ENCODE data around the gene TLK2.
"Not testable (repeated sequence)": the region's sequence is repeated elsewhere in the genome, so short reads cannot be mapped to it uniquely, and the experiment has no call there.

Gene TLK2

DNA sequence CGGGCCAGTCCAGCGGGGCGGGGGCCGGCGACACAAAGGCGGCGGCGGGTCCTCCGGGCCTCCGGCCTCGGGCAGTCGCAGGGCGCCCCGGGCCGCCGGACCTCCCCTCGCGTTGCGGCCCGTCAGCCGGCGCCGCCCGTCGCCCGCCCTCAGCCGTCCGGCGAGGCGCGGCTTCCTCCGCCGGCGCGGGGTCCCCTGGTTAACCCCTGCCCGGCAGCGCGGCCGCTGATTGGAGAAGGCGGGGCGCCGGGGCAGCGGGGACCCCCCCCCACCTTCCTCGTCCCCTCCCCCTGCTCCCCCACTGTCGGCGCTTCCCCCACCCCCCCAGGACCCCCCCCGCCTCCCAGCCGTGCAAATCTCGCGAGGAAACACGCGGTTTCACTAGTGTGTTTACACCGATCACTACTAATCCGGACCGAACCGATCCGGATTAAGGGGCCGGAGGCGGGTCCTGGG lies at the start of gene TLK2:
Gene TLK2 (plus strand): TSS at position 402 of the 456 bp plus-strand sequence. CDS start 2,301 bp downstream, outside the sequence.
- DNase-seq = peak; percentile 85 to 96 (median 89)

DNA sequence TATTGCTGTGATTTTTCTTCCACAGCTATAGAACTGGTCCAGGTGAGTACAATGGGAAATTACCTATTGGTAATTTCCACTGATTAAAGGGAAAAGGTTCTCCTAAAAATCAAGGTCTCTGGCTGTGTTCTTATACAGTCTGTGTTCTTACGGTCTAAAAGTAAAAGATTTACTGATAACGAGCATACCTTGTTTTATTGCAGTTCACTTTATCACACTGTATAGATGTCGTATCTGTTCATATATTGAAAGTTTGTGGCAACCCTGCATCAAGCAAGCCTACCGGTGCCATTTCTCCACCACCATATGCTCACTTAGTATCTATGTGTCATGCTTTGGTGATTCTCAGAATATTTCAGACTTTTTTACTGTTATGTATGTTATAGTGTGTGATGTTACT lies 43.4 kb upstream of the TLK2 start:
- DNase-seq = not testable (repeated sequence)

DNA sequence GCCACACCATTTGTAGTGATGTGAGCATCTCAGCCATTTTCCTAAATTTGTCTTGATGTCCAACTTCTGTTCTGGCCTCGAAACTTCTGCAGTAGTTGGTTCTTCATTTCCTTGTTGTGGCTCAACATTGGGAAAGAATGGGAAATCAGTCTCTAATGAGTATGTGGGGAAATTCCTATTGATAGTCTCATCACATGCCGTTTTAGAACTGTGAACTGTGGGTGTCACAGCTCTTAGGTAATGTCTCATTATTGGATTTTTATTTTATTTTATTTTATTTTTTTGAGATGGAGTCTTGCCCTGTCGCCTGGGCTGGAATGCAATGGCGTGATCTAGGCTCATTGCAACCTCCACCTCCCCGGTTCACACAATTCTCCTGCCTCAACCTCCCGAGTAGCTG lies 37.4 kb upstream of the TLK2 start:
- DNase-seq = peak; percentile 34 to 64 (median 57)

DNA sequence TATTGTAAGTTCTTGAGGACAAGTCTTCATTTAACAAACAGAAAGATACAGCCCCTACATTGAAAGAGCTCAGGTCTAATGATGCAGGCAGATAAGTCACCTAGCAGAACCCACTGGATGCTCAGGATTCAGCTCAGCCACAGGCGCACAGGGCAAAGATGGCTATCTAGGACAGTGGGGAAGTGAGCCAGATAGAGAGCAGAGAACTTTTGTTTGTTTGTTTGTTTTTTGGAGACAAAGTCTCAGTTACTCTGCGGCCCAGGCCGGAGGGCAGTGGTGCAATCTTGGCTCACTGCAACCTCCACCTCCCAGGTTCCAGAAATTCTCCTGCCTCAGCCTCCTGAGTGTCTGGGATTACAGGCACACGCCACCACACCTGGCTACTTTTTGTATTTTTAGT lies 34.6 kb upstream of the TLK2 start:
- no peak for DNase-seq

DNA sequence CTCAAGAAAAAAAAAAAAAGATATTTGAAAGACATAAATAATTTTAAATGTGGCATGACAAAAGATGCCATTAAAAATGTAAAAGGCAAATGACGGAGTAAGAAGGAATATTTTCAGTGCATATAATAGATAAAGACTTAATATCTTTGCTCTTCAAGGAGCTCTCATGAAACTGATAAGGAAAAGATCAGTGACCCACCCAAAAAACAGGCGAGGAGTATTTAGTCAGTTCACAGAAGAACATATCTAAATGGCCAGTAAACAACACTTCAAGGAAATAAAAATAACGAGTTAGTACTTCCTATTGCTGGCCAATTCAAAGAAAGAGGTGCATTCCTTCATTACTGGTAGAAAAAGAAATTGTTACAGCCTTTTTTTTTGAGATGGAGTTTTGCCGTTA lies 32.8 kb upstream of the TLK2 start:
- DNase-seq = not testable (repeated sequence)

DNA sequence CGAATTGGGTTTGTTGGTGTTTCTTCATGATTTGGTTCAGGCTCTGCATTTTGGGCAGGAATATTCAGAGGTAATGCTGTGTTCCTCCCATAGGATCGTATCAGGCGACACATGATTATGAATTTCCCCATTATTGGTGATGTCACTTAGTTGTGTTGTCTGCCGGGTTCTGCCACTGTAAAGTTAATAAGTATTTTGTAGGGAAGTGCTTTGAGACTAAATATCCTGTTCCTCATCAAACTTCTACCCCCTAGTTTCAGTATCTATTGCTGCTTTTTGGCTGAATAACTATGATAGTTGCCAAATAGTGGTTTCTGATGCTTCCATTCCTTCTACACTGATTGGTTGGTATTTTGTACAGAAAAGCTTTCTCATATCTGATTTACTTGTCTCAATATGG lies 26.4 kb upstream of the TLK2 start:
- DNase-seq = peak; percentile 47 to 71 (median 61)

- not testable (repeated sequence) for DNase-seq
Measured at GRCh38 chr17:62453041-62453440, 25.6 kb upstream of the TLK2 start.

DNA sequence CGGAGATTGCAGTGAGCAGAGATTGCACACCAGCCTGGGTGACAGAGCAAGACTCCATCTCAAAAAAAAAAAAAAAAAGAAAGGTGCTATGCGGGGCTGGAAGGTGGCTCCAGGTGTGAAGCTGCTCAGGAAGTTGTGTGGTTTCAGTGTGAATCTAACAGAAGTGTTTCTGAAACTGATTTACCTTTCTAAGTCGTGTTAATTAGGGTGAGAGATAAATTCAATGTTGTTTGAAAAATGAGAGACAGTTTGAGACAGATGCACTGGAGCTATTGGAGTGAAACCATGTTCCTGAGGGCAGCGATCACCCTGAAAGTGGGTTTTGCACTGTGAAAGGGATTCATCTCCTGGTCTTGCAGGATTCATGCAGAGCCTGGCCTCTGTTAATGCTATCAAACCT lies 25.0 kb upstream of the TLK2 start:
- not testable (repeated sequence) for DNase-seq

DNA sequence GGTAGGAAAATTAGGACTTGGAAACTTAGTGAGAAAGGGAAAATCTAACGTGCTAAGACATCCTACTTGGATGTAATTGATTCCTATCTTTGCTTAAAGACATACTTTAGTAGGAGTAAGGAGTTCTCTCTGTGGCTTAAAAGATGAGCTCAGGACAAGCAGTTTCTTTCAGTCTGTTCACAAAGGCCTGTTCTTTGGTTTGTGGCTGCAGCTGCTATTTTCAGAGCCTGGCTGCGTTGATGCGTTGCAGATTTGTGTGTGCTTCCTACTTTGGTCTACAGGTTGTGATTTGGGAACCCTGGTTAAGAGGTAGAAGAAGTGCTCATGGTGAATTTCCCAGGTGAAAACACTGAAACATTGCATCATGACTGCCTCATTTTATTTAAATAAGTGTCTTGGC lies 24.5 kb upstream of the TLK2 start:
- not testable (repeated sequence) for DNase-seq

GRCh38 chr17:62456016-62456415 lies 22.6 kb upstream of the TLK2 start:
- no peak for DNase-seq

DNA sequence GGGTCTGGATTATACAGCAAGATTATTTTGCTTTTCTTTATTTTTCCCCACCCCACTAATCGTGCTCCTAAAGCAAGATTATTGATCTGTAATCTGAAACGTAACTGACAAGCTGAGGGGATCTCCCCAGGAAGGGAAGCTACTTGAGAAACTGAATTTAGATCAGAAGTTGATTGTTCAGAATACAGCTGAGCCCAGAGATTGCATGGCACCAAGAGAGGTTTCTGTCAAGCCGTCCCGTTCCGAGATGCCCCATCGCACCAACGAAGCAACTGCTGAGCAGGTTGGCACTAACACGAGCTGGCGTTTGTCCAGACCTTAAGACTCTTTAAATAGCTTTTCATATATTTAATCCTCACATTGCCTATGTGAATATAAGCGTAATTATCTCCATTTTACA lies 20.1 kb upstream of the TLK2 start:
- DNase-seq = not testable (repeated sequence)

DNA sequence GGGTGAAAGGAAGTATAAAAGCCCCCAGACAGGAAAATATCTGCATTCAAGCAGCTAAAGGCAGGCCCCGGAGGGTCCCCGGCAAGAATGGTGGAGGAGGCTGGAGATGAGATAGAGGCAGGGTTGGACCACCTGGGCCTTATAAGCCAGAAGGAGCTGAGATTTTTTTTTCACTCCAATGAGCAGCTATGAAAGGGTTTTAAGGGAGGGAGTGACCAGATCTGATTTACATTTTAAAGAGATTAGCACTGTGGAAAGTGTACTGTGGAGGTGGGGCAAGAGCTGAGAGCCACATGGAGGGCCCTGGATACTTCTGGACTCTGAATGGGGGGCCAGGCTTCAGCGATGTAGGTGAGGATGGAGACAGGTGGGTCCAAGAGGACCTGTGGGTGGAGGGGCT lies 14.2 kb upstream of the TLK2 start:
- DNase-seq = not testable (repeated sequence)

- not testable (repeated sequence) for DNase-seq
Measured at GRCh38 chr17:62465271-62465670, 13.4 kb upstream of the TLK2 start.

DNA sequence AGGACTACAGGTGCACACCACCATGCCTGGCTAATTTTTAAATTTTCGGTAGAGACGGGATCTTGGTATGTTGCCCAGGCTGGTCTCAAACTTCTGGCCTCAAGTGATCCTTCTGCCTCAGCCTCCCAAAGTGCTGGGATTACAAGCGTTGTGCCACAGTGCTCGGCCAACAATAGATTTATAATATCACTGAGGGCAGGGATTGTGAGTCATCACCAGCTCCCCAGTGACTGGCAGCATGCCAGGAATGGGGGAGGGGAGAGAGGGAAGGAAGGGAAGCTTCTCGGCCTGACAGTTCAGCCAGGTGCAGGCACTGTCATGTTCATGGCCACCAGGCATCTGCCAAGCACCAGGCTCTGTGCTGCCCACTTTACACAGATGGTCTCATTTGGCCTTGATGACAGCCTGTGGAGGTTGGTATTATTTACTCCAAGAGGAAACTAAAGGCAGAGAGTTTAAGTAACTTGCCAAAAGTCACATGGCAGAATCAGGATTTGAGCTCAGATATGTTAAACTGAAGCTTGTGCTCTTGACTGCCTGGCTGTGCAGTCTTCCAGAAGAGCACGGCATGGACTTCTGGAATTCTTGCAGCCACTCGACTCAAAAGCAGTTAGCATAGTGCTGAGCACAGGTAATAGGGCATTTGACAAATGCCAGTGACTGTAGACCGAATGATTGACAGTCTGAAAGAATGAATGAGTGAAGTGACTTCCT lies 7.8 kb upstream of the TLK2 start:
- DNase-seq = peak; percentile 63 to 78 (median 70)

DNA sequence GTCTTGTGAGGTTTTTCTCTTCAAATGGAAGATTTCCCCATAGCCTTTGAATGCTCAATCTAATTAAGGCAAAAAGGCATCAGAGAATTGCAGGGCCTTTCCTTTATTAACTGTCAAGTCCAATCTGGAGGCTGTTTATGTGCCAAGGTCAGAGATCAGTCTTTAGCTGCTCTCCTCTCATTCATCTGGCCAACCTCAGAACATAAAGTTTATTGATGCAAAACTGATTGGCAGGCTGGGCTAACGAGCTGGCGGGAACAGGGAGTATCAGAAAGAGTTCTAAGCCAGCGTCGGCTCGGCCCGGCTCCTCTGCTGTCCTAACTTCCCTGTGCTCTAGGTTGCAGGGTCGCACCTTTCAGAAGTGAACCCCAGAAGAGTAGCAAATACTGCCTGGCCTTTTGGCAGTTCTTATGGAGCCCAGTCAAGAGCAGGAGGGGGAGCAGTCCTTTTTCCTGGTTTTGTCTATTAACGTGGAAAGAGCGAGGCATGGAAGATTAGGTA lies 7.2 kb upstream of the TLK2 start:
- DNase-seq = not testable (repeated sequence)

DNA sequence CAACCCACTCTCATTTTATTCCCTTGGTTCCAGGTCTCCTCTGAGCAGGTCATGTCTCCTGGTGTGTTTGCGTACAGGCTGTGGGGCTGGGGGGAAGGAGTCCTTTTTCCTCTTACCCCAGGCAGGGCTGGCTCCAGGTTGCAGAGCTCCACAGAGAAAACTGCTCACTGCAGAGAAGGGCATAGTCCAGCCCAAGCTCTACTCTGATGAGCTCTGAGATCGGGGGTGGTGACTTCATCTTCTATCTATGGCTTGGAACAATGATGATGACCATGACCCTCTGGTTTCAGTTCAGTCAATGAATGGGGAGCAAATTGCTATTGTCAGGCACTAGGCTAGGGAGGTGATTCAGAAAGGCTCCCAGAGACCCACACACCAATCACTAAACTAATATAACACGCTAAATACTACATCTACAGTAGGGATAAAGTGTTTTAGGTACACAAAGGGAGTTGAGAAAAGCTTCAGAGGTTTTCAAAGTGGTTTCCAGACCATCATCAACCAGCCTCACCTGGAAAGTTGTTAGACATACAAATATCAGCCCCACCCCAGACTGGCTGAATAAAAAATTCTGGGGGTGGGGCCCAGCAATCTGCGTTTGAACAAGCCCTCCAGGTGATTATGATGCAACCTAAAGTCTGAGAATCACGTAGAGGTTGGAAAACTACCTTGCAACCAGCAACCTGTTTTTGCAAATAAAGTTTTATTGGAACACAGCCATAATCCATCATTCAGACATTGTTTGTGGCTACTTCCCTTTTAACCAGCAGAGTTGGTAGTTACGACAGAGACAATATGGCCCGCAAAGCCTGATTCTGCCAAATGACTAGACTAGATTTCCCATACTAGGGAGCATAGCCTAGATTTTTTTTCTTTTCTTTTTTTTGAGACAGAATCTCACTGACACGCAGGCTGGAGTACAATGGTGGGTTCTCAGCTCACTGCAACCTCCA lies 5.3 kb upstream of the TLK2 start:
- DNase-seq = peak; percentile 21 to 30 (median 27)

DNA sequence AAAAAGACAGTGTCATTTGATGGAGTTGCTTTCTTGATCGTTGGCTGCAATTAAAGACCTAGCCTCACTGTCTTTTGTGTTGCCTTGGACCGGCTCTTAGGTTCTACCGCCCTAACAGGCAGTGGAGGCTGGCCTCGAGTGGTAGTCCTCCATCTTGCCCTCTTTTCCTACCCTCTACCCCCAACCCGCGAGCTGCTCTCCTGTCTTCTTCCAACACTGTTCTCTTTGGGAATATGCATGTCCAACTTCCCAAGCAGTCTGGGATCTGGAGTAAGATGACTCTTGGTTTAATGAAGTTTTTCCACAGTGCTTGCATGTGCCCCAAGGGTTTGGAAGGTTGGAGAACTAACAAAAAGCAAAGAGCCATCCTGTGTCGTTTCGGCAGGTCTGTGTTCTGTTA lies 1.5 kb upstream of the TLK2 start:
- DNase-seq = not testable (repeated sequence)

DNA sequence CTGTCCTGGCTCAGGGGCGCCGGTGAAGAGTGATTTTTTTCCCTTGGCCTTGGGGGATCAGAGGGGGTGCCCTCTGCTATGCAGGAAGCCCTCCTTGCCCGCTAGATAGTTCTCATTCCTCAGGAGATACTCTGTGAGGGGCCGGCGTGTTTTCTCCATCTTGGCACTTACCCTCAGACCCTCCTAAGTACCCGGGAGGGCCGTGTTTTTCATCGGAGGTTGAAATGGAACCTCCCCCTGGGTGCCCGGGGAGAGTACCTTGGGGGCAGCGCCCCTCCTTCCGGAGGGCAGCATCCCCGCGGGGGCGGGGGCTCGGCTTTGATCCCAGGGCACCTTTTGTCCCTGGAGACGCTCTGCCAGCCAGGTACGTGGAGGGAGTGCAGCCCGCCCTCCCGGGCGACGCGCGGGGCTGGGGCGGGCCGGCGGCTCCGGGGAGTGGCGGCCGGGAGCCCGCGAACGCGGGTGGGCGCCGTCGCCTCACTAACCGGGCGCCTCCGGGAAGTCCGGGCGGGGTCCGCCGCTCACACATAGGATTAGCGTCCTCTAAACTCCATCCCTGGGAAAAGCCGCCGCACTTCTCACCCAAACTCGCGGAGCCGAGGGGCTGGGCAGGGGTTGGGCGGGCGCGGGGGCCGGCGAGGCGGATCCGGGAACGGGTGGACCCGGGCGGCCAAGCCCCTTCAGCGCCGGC lies 762 bp upstream of the TLK2 start:
- DNase-seq = peak in 1 of 3 donors; percentile 9

GRCh38 chr17:62478880-62479638 lies 434 bp downstream of the TLK2 start:
- DNase-seq = peak; percentile 36 to 71 (median 39)

DNA sequence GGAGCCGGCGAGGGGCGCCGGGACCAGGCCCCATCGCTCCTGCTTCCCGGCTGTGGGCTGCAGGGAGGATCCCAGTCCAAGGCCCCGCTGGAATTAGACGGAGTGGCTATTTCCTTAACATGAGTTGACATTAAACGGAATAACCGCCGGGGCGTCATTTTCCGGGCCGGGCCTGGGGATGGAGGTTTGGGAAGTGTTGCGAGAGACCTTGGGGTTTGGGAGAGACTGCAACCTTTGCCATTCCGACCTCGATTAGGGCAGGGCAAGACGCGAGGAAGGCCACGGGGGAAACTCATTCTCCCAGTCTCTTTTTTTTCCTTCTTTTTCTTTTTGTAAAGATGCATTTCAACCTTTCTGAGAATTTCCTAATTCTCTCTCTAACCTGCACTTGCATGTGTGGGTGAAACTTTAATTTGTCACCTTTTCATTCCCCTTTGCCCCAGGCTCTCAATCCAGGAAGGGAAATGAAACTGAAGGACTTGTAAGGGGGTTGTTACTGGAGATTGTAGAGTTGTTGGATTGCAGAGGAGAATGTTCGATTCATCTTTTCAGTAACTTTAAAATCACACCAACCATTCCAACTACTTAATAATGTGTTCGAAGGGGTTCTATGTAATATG lies 1.1 kb downstream of the TLK2 start:
- peak; percentile 35 to 51 (median 51) for DNase-seq

GRCh38 chr17:62482553-62482952 lies 3.9 kb downstream of the TLK2 start:
- DNase-seq = not testable (repeated sequence)
